Breast epithelium (tissue), 3 donors: ENCODE results near the gene ATAD1.

Source experiments
- CTCF ChIP-seq, 3 donors: fragments of 450-650 bp; IDR thresholded peaks; one replicate each; pipeline ENCODE4 v1.5.1; 2016 to 2017; ENCODE audit warnings: antibody characterized with exemption in 3 of 3, mild to moderate bottlenecking in 3 of 3, moderate library complexity in 3 of 3
- POLR2A ChIP-seq: fragments of 450-650 bp; IDR thresholded peaks from one replicate; pipeline ENCODE4 v1.6.1; 2016; ENCODE audit warnings: antibody characterized with exemption, mild to moderate bottlenecking, moderate library complexity
- POLR2AphosphoS5 ChIP-seq, 3 donors: sonication (generic); formaldehyde crosslinking; IDR thresholded peaks; one replicate each; pipeline ENCODE4 v1.6.1; 2017; ENCODE audit warnings: antibody characterized with exemption in 3 of 3

- TF ChIP-seq CTCF (IDR thresholded peaks at IDR 0.05): no peak
- no peak for TF ChIP-seq POLR2A
- TF ChIP-seq POLR2AphosphoS5 (IDR thresholded peaks at IDR 0.05): no peak
These were observed 12.1 kb upstream of the ATAD1 start for GRCh38 chr10:87829986-87830729.
